Measurements from ENCODE around the gene CGAS. TPM values are rescaled to one million over a fixed set of nuclear protein-coding genes. Genes with fewer than 3 reads are reported as not detected.
"Not testable (repeated sequence)": the region's sequence is repeated elsewhere in the genome, so short reads cannot be mapped to it uniquely, and the experiment has no call there.

The CGAS gene
- total RNA-seq, 3 donors from 2014 or later, result 2.4 to 5.4 (median 3.1) TPM

- Histone ChIP-seq H3K9me3 (no peaks in the 10 kb centered on the region), H3K36me3 (ENCODE audit: low read depth) (no peaks in the 10 kb centered on the region), H3K4me1 (ENCODE audit: low read depth) (peaks cover 2% of the 10 kb centered on the region), H3K4me3 (peak overlapping the region; percentile 17)
- peak; percentile 90 for ATAC-seq
- peak; percentile 8 for TF ChIP-seq CTCF (IDR thresholded peaks at IDR 0.05)
- DNase-seq, result peak; percentile 54 to 77 (median 59)
- intact Hi-C loops (cut with DNase I, micrococcal nuclease), result no loop called here
Measured at GRCh38 chr6:73388800-73389512, 63.1 kb downstream of the CGAS start.

- Histone ChIP-seq H3K4me1 (ENCODE audit: low read depth) (peaks cover 2% of the 10 kb centered on the region), H3K4me3 (peak overlapping the region; percentile 17), H3K36me3 (ENCODE audit: low read depth) (no peaks in the 10 kb centered on the region), H3K9me3 (no peaks in the 10 kb centered on the region)
- DNase-seq, result no peak
- no peak for TF ChIP-seq CTCF (IDR thresholded peaks at IDR 0.05)
- intact Hi-C loops (cut with DNase I, micrococcal nuclease), result no loop called here
- peak; percentile 16 for ATAC-seq
Measured at GRCh38 chr6:73388433-73388799, 63.7 kb downstream of the CGAS start.

GRCh38 chr6:73382462-73383113 is 69.5 kb downstream of the CGAS start:
- peak; percentile 16 for ATAC-seq
- no peaks in the 10 kb centered on the region for H3K9me3 ChIP-seq
- H3K36me3 ChIP-seq (ENCODE audit: low read depth), result no peaks in the 10 kb centered on the region
- DNase-seq, result no peak
- no peak for TF ChIP-seq CTCF (IDR thresholded peaks at IDR 0.05)
- no peaks in the 10 kb centered on the region for H3K4me1 ChIP-seq (ENCODE audit: low read depth)
- intact Hi-C loops (cut with DNase I, micrococcal nuclease), result no loop called here
- H3K4me3 ChIP-seq, result no peak overlapping the region

GRCh38 chr6:73381531-73381930 is 70.6 kb downstream of the CGAS start:
- H3K4me3 ChIP-seq; ATAC-seq; intact Hi-C loops (cut with DNase I, micrococcal nuclease); H3K9me3 ChIP-seq; H3K36me3 ChIP-seq (ENCODE audit: low read depth); DNase-seq; H3K4me1 ChIP-seq (ENCODE audit: low read depth): not testable (repeated sequence)

- intact Hi-C loops (cut with DNase I, micrococcal nuclease), result no loop called here
- H3K4me3 ChIP-seq, result no peak overlapping the region
- DNase-seq (no peak), ATAC-seq (no peak)
- TF ChIP-seq CTCF (IDR thresholded peaks at IDR 0.05), result no peak
- H3K36me3 ChIP-seq (ENCODE audit: low read depth), result no peaks in the 10 kb centered on the region
- no peaks in the 10 kb centered on the region for H3K4me1 ChIP-seq (ENCODE audit: low read depth)
- peaks cover 2% of the 10 kb centered on the region for H3K9me3 ChIP-seq
Measured at GRCh38 chr6:73377225-73377624, 74.9 kb downstream of the CGAS start.

- ATAC-seq, result no peak
- intact Hi-C loops (cut with DNase I, micrococcal nuclease), result no loop called here
Measured at GRCh38 chr6:73375216-73375615, 76.9 kb downstream of the CGAS start.

More at GRCh38 chr6:73375216-73375615, 76.9 kb downstream of the CGAS start:
- no peaks in the 10 kb centered on the region for H3K36me3 ChIP-seq (ENCODE audit: low read depth)
- DNase-seq, result no peak
- no peak for TF ChIP-seq CTCF (IDR thresholded peaks at IDR 0.05)
- no peaks in the 10 kb centered on the region for H3K4me1 ChIP-seq (ENCODE audit: low read depth)
- H3K4me3 ChIP-seq, result no peak overlapping the region
- peaks cover 7% of the 10 kb centered on the region for H3K9me3 ChIP-seq

All from mucosa of descending colon (tissue), 3 donors.